Esophagus muscularis mucosa (tissue), 3 donors: Measurements from ENCODE around the gene OSBPL3.

Experiments used
- EP300 ChIP-seq: sonication (generic); formaldehyde crosslinking; IDR thresholded peaks from one replicate; pipeline ENCODE4 v1.6.1; 2017; ENCODE audit warnings: antibody characterized with exemption
- TF ChIP-seq, protein P1 (sequence below), 3 experiments: fragments of 200-600 bp in 2 of 3; fragments of 450-650 bp in 1 of 3; sonication (generic) in 2 of 3; IDR thresholded peaks; one replicate each; pipeline ENCODE4 v1.5.1; 2017 to 2019; ENCODE audit warnings: antibody characterized with exemption in 3 of 3, mild to moderate bottlenecking in 2 of 3, moderate library complexity in 1 of 3

DNA sequence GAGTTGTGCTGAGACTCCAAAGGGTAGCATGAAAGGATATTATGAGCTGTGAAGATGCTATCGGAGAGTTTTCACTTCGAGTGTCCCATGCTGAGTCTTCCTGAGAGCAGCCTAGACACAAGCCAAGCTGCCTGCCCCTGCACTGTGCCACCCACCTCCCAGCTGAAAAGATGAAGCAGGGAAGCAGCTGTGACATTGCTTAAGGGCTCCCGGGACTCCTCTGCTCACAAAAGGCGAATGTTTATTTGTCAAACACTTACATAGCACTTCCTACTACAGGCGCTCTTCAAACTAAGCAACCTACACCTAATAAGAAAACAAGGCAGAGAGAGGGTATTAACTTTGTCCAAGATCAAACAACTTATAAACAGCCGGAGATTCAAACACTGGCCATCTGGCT lies 95.6 kb downstream of the OSBPL3 start:
- no peak for TF ChIP-seq EP300
- TF ChIP-seq, protein P1, sequence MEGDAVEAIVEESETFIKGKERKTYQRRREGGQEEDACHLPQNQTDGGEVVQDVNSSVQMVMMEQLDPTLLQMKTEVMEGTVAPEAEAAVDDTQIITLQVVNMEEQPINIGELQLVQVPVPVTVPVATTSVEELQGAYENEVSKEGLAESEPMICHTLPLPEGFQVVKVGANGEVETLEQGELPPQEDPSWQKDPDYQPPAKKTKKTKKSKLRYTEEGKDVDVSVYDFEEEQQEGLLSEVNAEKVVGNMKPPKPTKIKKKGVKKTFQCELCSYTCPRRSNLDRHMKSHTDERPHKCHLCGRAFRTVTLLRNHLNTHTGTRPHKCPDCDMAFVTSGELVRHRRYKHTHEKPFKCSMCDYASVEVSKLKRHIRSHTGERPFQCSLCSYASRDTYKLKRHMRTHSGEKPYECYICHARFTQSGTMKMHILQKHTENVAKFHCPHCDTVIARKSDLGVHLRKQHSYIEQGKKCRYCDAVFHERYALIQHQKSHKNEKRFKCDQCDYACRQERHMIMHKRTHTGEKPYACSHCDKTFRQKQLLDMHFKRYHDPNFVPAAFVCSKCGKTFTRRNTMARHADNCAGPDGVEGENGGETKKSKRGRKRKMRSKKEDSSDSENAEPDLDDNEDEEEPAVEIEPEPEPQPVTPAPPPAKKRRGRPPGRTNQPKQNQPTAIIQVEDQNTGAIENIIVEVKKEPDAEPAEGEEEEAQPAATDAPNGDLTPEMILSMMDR (IDR thresholded peaks at IDR 0.05): no peak
